Erythroblast (primary cell): ENCODE data around the gene EIF1AX.

Experiments
- GATA1 ChIP-seq: IDR thresholded peaks from 2 replicates; pipeline ENCODE4 v1.6.1; 2011; ENCODE audit warnings: low read depth, mild to moderate bottlenecking, control low read depth, low read length, moderate library complexity
- POLR2A ChIP-seq: IDR thresholded peaks from 2 replicates; pipeline ENCODE4 v1.6.1; 2011; ENCODE audit warnings: mild to moderate bottlenecking, low read length

DNA sequence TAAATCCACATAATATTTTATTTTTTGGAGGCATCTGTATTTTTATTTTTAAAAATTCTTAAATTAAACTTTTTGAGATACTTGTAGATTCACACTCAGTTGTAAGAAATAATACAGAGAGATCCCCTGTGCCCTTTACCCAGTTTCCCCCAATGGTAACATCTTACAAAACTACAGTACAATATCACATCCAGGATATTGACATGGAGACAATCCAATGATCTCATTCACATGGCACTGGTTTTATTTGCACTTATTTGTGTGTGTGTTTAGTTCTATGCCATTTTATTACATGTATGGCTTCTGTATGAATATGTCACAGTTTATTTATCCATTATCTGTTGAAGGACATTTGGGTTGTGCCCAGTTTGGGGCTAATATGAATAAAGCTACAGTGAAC is 35.5 kb upstream of the EIF1AX start:
- TF ChIP-seq POLR2A (no peak), GATA1 (no peak)
